ENCODE results near the gene PROCR. TPM values are rescaled to one million over a fixed set of nuclear protein-coding genes. Genes with fewer than 3 reads are reported as not detected.

Gene PROCR
- polyA plus RNA-seq, 3 donors = 0.43 to 1.1 (median 0.90) TPM

- H3K27me3 Mint-ChIP-seq (ENCODE audit: low read depth in 3 of 3) = peaks cover 0 to 2% (median 1%) of the 10 kb centered on the region in 3 donors
- Histone ChIP-seq H3K4me1 (ENCODE audit: control insufficient read depth in 1 of 2, insufficient read depth in 2 of 2, low read length in 2 of 2) (no peaks in the 10 kb centered on the region), H3K9ac (ENCODE audit: insufficient read depth, low read length, poor library complexity, severe bottlenecking) (no peak overlapping the region), H3K27ac (ENCODE audit: low read depth in 1 of 2, low read length in 2 of 2) (no peak overlapping the region), H3K79me2 (ENCODE audit: insufficient read depth, low read length) (no peaks in the 10 kb centered on the region), H4K20me1 (ENCODE audit: insufficient read depth, low read length) (no peaks in the 10 kb centered on the region), H3K4me3 (replicated peaks in 1 of 3; ENCODE audit: low read depth in 2 of 3, low read length in 3 of 3) (no peak overlapping the region), H3K4me2 (replicated peaks; ENCODE audit: extremely low read depth, low read length, poor library complexity, severe bottlenecking) (no peak overlapping the region), H2AFZ (ENCODE audit: insufficient read depth, low read depth, low read length, poor library complexity, severe bottlenecking) (no peak overlapping the region), H3K9me3 (replicated peaks in 1 of 2; ENCODE audit: control insufficient read depth in 1 of 2, insufficient read depth in 1 of 2, low read length in 2 of 2) (no peaks in the 10 kb centered on the region), H3K27me3 (ENCODE audit: control insufficient read depth in 2 of 2, insufficient read depth in 2 of 2, low read length in 2 of 2) (no peaks in the 10 kb centered on the region), H3K36me3 (replicated peaks in 1 of 2; ENCODE audit: control insufficient read depth in 1 of 2, insufficient read depth in 2 of 2, low read length in 2 of 2) (peaks cover 70 to 90% of the 10 kb centered on the region in 2 donors)
- 89% methylated on average over 4 of the region's 5 CpGs for WGBS (ENCODE audit: insufficient coverage)
- H3K27ac Mint-ChIP-seq = peak overlapping the region in 1 of 7 donors; percentile 14
- H3K9me3 Mint-ChIP-seq = no peaks in the 10 kb centered on the region
- no peaks in the 10 kb centered on the region for H3K4me1 Mint-ChIP-seq
- no peak for TF ChIP-seq CTCF (IDR thresholded peaks at IDR 0.05)
- DNase-seq = no peak
- H3K4me3 Mint-ChIP-seq = no peak overlapping the region
- intact Hi-C loops (cut with micrococcal nuclease) = no loop called here
- H3K36me3 Mint-ChIP-seq = peaks cover 72 to 90% of the 10 kb centered on the region in 2 donors
These were observed 46.1 kb upstream of the PROCR start for GRCh38 chr20:35125753-35126152.

GRCh38 chr20:35129647-35130069 is 42.2 kb upstream of the PROCR start:
- Mint-ChIP-seq H3K27me3 (ENCODE audit: low read depth in 3 of 3) (peaks cover 0 to 2% (median 0%) of the 10 kb centered on the region in 3 donors), H3K9me3 (peaks cover 0 to 2% (median 0%) of the 10 kb centered on the region in 7 donors), H3K4me1 (no peaks in the 10 kb centered on the region), H3K27ac (peak overlapping the region in 1 of 7 donors; percentile 82), H3K36me3 (peaks cover 71 to 89% of the 10 kb centered on the region in 2 donors), H3K4me3 (no peak overlapping the region)
- no peak overlapping the region for H3K4me3 ChIP-seq (replicated peaks in 1 of 3; ENCODE audit: low read depth in 2 of 3, low read length in 3 of 3)
- intact Hi-C loops (cut with micrococcal nuclease) = no loop called here
- H3K9me3 ChIP-seq (replicated peaks in 1 of 2; ENCODE audit: control insufficient read depth in 1 of 2, insufficient read depth in 1 of 2, low read length in 2 of 2) = no peaks in the 10 kb centered on the region
- no peak overlapping the region for H3K9ac ChIP-seq (ENCODE audit: insufficient read depth, low read length, poor library complexity, severe bottlenecking)
- peak overlapping the region in 1 of 2 donors; percentile 14 for H3K27ac ChIP-seq (ENCODE audit: low read depth in 1 of 2, low read length in 2 of 2)
- no peak overlapping the region for H3K4me2 ChIP-seq (replicated peaks; ENCODE audit: extremely low read depth, low read length, poor library complexity, severe bottlenecking)
- H3K36me3 ChIP-seq (replicated peaks in 1 of 2; ENCODE audit: control insufficient read depth in 1 of 2, insufficient read depth in 2 of 2, low read length in 2 of 2) = peaks cover 71 to 90% of the 10 kb centered on the region in 2 donors
- peak in 2 of 3 donors; percentile 20 for DNase-seq
- WGBS (ENCODE audit: insufficient coverage) = no CpG with 5 or more reads among the region's 2 CpGs
- H3K4me1 ChIP-seq (ENCODE audit: control insufficient read depth in 1 of 2, insufficient read depth in 2 of 2, low read length in 2 of 2) = no peaks in the 10 kb centered on the region
- H3K79me2 ChIP-seq (ENCODE audit: insufficient read depth, low read length) = no peaks in the 10 kb centered on the region
- no peak for TF ChIP-seq CTCF (IDR thresholded peaks at IDR 0.05)
- H4K20me1 ChIP-seq (ENCODE audit: insufficient read depth, low read length) = peaks cover 19% of the 10 kb centered on the region
- H2AFZ ChIP-seq (ENCODE audit: insufficient read depth, low read depth, low read length, poor library complexity, severe bottlenecking) = no peak overlapping the region
- no peaks in the 10 kb centered on the region for H3K27me3 ChIP-seq (ENCODE audit: control insufficient read depth in 2 of 2, insufficient read depth in 2 of 2, low read length in 2 of 2)

All from CD14-positive monocyte (primary cell).